Measurements from ENCODE around the gene DSG4.

- TF ChIP-seq, protein P1, sequence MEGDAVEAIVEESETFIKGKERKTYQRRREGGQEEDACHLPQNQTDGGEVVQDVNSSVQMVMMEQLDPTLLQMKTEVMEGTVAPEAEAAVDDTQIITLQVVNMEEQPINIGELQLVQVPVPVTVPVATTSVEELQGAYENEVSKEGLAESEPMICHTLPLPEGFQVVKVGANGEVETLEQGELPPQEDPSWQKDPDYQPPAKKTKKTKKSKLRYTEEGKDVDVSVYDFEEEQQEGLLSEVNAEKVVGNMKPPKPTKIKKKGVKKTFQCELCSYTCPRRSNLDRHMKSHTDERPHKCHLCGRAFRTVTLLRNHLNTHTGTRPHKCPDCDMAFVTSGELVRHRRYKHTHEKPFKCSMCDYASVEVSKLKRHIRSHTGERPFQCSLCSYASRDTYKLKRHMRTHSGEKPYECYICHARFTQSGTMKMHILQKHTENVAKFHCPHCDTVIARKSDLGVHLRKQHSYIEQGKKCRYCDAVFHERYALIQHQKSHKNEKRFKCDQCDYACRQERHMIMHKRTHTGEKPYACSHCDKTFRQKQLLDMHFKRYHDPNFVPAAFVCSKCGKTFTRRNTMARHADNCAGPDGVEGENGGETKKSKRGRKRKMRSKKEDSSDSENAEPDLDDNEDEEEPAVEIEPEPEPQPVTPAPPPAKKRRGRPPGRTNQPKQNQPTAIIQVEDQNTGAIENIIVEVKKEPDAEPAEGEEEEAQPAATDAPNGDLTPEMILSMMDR (IDR thresholded peaks at IDR 0.05) = no peak
- TF ChIP-seq EP300 (IDR thresholded peaks at IDR 0.05) (no peak), POLR2AphosphoS5 (IDR thresholded peaks at IDR 0.05) (no peak), POLR2A (IDR thresholded peaks at IDR 0.05) (no peak)
Observed at GRCh38 chr18:31445908-31446307, 69.3 kb downstream of the DSG4 start.

Data from upper lobe of left lung (tissue), 4 donors.